Measurements from ENCODE around the gene ICAM3.
"Not testable (repeated sequence)": the region's sequence is repeated elsewhere in the genome, so short reads cannot be mapped to it uniquely, and the experiment has no call there.

ICAM3 gene

DNA sequence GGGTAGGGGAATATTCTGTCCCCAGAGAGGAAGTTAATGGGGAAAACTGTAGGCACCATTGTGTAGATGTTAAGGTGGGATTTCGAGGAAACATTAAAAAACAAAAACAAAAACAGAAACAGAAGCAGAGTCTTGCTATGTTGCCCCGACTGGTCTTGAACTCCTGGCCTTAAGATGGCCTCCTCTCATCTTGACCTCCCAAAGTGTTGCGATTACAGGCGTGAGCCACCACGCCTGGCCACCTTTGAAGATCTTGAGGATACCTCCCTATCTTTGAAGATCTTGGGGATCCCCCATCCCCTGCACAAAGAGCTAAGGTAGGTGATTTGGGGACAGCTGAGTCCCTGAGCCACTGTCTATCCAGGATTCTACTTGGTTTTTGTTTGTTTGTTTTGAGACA is 553 bp upstream of the ICAM3 start:
- no peak overlapping the region for H3K27ac ChIP-seq
- DNase-seq = no peak
- TF ChIP-seq, protein P1, sequence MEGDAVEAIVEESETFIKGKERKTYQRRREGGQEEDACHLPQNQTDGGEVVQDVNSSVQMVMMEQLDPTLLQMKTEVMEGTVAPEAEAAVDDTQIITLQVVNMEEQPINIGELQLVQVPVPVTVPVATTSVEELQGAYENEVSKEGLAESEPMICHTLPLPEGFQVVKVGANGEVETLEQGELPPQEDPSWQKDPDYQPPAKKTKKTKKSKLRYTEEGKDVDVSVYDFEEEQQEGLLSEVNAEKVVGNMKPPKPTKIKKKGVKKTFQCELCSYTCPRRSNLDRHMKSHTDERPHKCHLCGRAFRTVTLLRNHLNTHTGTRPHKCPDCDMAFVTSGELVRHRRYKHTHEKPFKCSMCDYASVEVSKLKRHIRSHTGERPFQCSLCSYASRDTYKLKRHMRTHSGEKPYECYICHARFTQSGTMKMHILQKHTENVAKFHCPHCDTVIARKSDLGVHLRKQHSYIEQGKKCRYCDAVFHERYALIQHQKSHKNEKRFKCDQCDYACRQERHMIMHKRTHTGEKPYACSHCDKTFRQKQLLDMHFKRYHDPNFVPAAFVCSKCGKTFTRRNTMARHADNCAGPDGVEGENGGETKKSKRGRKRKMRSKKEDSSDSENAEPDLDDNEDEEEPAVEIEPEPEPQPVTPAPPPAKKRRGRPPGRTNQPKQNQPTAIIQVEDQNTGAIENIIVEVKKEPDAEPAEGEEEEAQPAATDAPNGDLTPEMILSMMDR (IDR thresholded peaks at IDR 0.05) = no peak
- H3K9me3 ChIP-seq = no peaks in the 10 kb centered on the region
- no peaks in the 10 kb centered on the region for H3K27me3 ChIP-seq
- no peaks in the 10 kb centered on the region for H3K36me3 ChIP-seq
- peaks cover 0 to 10% (median 4%) of the 10 kb centered on the region in 4 donors for H3K4me1 ChIP-seq
- intact Hi-C loops (cut with DNase I; ENCODE audit: low total_unique reads) = no loop called here
- H3K4me3 ChIP-seq = no peak overlapping the region

DNA sequence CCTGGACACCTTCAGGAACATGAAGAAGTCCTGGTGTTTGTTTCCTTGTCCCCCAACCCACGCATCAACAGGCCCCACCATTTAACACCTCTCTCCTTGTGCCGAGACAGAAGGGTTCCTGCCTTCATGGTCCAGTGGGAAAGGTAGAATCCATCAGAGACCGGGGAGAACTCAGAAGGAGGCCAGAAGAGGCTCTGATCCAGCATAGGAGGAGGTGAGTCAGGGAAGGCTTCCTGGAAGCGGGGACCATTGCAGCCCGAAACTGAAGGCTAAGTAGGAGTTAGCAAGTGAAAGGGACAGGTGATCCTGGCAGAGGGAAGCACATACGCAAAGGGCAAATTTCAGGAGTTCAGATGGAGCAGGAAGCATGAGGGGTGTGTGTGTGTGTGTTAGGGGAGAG is 484 bp downstream of the ICAM3 start:
- Histone ChIP-seq H3K4me3 (no peak overlapping the region), H3K9me3 (no peaks in the 10 kb centered on the region), H3K27me3 (no peaks in the 10 kb centered on the region), H3K27ac (no peak overlapping the region), H3K4me1 (peaks cover 0 to 13% (median 10%) of the 10 kb centered on the region in 4 donors), H3K36me3 (no peaks in the 10 kb centered on the region)
- no peak for DNase-seq
- intact Hi-C loops (cut with DNase I; ENCODE audit: low total_unique reads) = no loop called here
- TF ChIP-seq, protein P1 (IDR thresholded peaks at IDR 0.05) = no peak

DNA sequence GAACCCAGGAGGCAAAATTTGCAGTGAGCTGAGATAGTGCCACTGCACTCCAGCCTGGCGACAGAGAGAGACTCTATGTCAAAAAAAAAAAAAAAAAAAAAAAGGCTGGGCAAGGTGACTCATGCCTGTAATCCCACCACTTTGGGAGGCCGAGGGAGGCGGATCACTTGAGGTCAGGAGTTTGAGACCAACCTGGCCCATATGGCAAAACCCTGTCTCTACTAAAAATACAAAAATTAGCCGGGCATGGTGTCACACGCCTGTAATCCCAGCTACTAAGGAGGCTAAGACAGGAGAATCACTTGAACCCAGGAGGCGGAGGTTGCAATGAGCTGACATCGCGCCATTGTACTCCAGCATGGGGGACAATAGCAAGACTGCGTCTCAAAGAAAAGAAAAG is 2.7 kb downstream of the ICAM3 start:
- H3K4me3 ChIP-seq; DNase-seq; H3K27ac ChIP-seq; H3K9me3 ChIP-seq; H3K27me3 ChIP-seq; intact Hi-C loops (cut with DNase I; ENCODE audit: low total_unique reads); H3K36me3 ChIP-seq: not testable (repeated sequence)
- peaks cover 0 to 28% (median 24%) of the 10 kb centered on the region in 4 donors for H3K4me1 ChIP-seq

DNA sequence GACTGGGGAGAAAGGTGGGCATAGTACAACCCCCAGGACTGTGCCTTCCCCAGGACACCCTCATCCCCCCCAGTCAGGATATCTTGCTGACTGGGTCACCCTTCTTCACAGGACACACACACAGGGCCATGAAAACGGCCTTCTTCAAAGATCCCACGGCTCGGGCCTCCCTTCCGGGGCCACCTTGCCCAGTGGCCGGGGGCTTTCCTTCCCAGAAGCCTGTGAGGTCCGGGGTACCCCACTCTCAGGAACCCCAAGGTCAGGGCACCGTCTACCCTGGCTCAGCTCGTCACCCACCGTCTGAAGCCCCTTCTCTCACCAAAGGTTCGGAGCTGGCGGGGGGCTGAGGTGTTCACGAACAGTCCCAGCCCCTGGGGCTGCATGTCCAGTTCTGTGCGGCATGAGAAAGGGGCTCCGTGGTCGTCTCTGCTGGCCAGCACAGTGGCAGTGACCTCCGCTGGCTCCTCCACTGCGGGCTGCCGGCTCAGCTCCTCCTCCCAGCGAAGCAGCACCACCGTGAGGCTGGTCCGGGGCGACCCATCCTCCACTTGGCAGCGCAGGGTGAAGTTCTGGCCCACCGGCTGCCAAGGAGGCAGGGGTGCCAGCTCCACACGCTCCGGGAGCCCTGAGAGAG is 4.0 kb downstream of the ICAM3 start:
- H3K36me3 ChIP-seq = peaks cover 0 to 4% (median 0%) of the 10 kb centered on the region in 3 donors
- intact Hi-C loops (cut with DNase I; ENCODE audit: low total_unique reads) = no loop called here
- TF ChIP-seq, protein P1 (IDR thresholded peaks at IDR 0.05) = no peak
- H3K27ac ChIP-seq = peak overlapping the region; percentile 80 to 81
- peaks cover 0 to 30% (median 25%) of the 10 kb centered on the region in 4 donors for H3K4me1 ChIP-seq
- peak overlapping the region; percentile 65 for H3K4me3 ChIP-seq
- no peaks in the 10 kb centered on the region for H3K27me3 ChIP-seq
- DNase-seq = no peak
- no peaks in the 10 kb centered on the region for H3K9me3 ChIP-seq

DNA sequence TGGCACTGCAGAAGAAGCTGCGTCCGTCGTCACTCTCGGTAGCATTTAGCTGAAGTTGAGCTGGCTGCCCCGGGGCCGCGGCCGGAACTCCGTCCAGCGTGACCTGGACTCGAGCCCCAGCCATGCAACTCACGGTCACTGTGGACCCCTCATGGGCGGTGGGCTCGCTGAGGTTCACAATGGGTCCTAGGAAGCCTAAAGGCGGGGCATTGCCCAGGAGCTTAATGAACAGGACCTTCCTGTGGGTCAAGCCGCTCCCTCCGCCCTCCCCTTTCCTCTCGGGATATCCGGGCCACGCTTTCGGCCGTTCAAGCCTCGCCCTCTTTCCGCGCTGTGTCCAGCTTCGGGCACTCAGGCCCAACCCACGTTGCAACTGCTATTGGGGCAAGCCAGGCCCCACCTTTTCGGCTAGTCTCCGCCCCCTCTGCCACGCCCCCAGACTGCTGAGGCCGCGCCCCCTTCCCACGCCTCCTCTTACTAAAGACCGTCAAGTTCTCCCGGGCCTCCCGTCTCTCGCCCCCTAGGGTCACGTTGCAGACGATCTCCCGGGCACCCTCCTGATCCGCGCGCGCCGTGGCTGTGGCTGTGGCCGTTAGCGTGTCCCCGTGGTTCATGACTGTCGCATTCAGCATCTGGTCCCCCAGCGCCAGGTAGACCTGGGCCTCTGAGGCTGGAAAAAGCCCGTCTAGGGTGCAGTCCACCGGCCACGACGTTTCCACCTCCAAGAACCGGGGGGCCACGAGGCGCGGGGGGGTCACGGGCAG is 4.7 kb downstream of the ICAM3 start:
- Histone ChIP-seq H3K4me3 (peak overlapping the region; percentile 65), H3K4me1 (peaks cover 0 to 30% (median 25%) of the 10 kb centered on the region in 4 donors), H3K27ac (peak overlapping the region; percentile 80 to 81), H3K9me3 (no peaks in the 10 kb centered on the region), H3K27me3 (no peaks in the 10 kb centered on the region), H3K36me3 (peaks cover 0 to 11% (median 5%) of the 10 kb centered on the region in 3 donors)
- DNase-seq = peak; percentile 96 to 98
- intact Hi-C loops (cut with DNase I; ENCODE audit: low total_unique reads) = loop anchor here (5.0 kb wide), 1 partner anchor 48 kb away; the partner anchor contains the start of gene TYK2
- TF ChIP-seq, protein P1 (IDR thresholded peaks at IDR 0.05) = no peak
